GM23338 (cell line): ENCODE results near the gene FABP1. TPM values are rescaled to one million over a fixed set of nuclear protein-coding genes. Genes with fewer than 3 reads are reported as not detected.

ENCODE experiments used
- ATAC-seq: fragments of 200-7000 bp; cut with Tn5 transposase; 3 replicates; pipeline ENCODE4 v1.9.1; 2020
- DNase-seq: peaks from one replicate; pipeline ENCODE4 v3.0.0-alpha.2; 2015; ENCODE audit warnings: low spot score
- H2AFZ ChIP-seq: fragments of 200-600 bp; sonication (generic); 2 replicates; pipeline ENCODE4 v1.8.0; 2016; ENCODE audit warnings: antibody characterized with exemption, mild to moderate bottlenecking, moderate library complexity
- H3F3A ChIP-seq: fragments of 200-600 bp; sonication (generic); replicated peaks from 2 replicates; pipeline ENCODE4 v1.8.0; 2017; ENCODE audit warnings: antibody characterized with exemption, mixed run types, low read depth
- H3K27ac ChIP-seq: fragments of 200-600 bp; sonication (generic); 2 replicates; pipeline ENCODE4 v1.6.1; 2016; ENCODE audit warnings: low read depth
- H3K27me3 ChIP-seq: fragments of 200-600 bp; sonication (generic); 2 replicates; pipeline ENCODE4 v1.8.0; 2016; ENCODE audit warnings: mild to moderate bottlenecking, mixed run types, moderate library complexity; ENCODE audit not compliant: insufficient read depth
- H3K36me3 ChIP-seq: fragments of 200-600 bp; sonication (generic); 2 replicates; pipeline ENCODE4 v1.8.0; 2016; ENCODE audit warnings: mild to moderate bottlenecking; ENCODE audit not compliant: insufficient read depth
- H3K4me1 ChIP-seq: fragments of 200-600 bp; sonication (generic); 2 replicates; pipeline ENCODE4 v1.8.0; 2016; ENCODE audit warnings: mild to moderate bottlenecking, moderate library complexity; ENCODE audit not compliant: insufficient read depth
- H3K4me2 ChIP-seq: fragments of 200-600 bp; sonication (generic); 2 replicates; pipeline ENCODE4 v1.7.1; 2017; ENCODE audit warnings: mixed run types
- H3K4me3 ChIP-seq: fragments of 200-600 bp; sonication (generic); 2 replicates; pipeline ENCODE4 v1.6.1; 2016; ENCODE audit warnings: mixed run types
- H3K79me2 ChIP-seq: fragments of 200-600 bp; sonication (generic); replicated peaks from 2 replicates; pipeline ENCODE4 v1.8.0; 2017; ENCODE audit warnings: mild to moderate bottlenecking; ENCODE audit not compliant: insufficient read depth
- H3K9me2 ChIP-seq: fragments of 200-600 bp; sonication (generic); 2 replicates; pipeline ENCODE4 v1.8.0; 2017; ENCODE audit not compliant: insufficient read depth
- H4K20me1 ChIP-seq: fragments of 200-600 bp; sonication (generic); replicated peaks from 2 replicates; pipeline ENCODE4 v1.8.0; 2017; ENCODE audit warnings: mild to moderate bottlenecking; ENCODE audit not compliant: insufficient read depth
- H3K27ac Mint-ChIP-seq: 2 replicates; pipeline ENCODE4 v1.8.0; 2020; ENCODE audit warnings: inconsistent platforms, mild to moderate bottlenecking, moderate library complexity, mixed read lengths
- H3K27me3 Mint-ChIP-seq: 3 replicates; pipeline ENCODE4 v1.8.0; 2022; ENCODE audit warnings: low read depth, mild to moderate bottlenecking, moderate library complexity, mixed read lengths, inconsistent platforms; ENCODE audit not compliant: insufficient read depth, poor library complexity
- H3K36me3 Mint-ChIP-seq: 3 replicates; pipeline ENCODE4 v1.8.0; 2021; ENCODE audit warnings: low read depth, mild to moderate bottlenecking, inconsistent platforms, moderate library complexity, mixed read lengths
- H3K4me1 Mint-ChIP-seq: 3 replicates; pipeline ENCODE4 v1.8.0; 2020; ENCODE audit warnings: mild to moderate bottlenecking, inconsistent platforms, mixed read lengths
- H3K4me3 Mint-ChIP-seq: 3 replicates; pipeline ENCODE4 v1.8.0; 2021; ENCODE audit warnings: moderate library complexity, mild to moderate bottlenecking, inconsistent platforms, mixed read lengths
- H3K9me3 Mint-ChIP-seq: 3 replicates; pipeline ENCODE4 v1.8.0; 2020; ENCODE audit warnings: moderate library complexity, mild to moderate bottlenecking, inconsistent platforms, mixed read lengths
- EZH2phosphoT487 ChIP-seq: fragments of 200-600 bp; sonication (generic); IDR thresholded peaks from one replicate; pipeline ENCODE4 v1.8.1; 2018; ENCODE audit warnings: antibody characterized with exemption; ENCODE audit not compliant: unreplicated experiment
- JUNB ChIP-seq: IDR thresholded peaks from one replicate; pipeline ENCODE4 v1.6.1; 2016; ENCODE audit warnings: antibody characterized with exemption; ENCODE audit not compliant: unreplicated experiment
- NANOG ChIP-seq: IDR thresholded peaks from 2 replicates; pipeline ENCODE4 v1.6.1; 2016; ENCODE audit warnings: antibody characterized with exemption, borderline replicate concordance
- POLR2AphosphoS5 ChIP-seq: IDR thresholded peaks from 2 replicates; pipeline ENCODE4 v1.6.1; 2016; ENCODE audit warnings: antibody characterized with exemption, low read depth
- ZNF331 ChIP-seq: fragments of 250-450 bp; sonication (Bioruptor Pico); IDR thresholded peaks from 2 replicates; pipeline ENCODE4 v1.5.0; 2020; ENCODE audit warnings: low read depth, mild to moderate bottlenecking, moderate library complexity
- polyA plus RNA-seq: library from polyadenylated mRNA; unstranded; fragments of >200 nt; fragmentation: Nextera tagmentation; extraction: Ambion mirVana; gene quantifications from 2 replicates; pipeline ENCODE4 v1.2.1, GENCODE V29; 2016
- total RNA-seq: library from RNA; depleted of rRNA; stranded (reverse); fragments of >200 nt; shearing (Covaris generic); gene quantifications from 2 replicates; pipeline ENCODE4 v1.2.3, GENCODE V29; 2014
- TF ChIP-seq, protein P1 (sequence below): IDR thresholded peaks from one replicate; pipeline ENCODE4 v1.6.1; 2018; ENCODE audit warnings: antibody characterized with exemption; ENCODE audit not compliant: unreplicated experiment
- TF ChIP-seq, protein P2 (sequence below): IDR thresholded peaks from 2 replicates; pipeline ENCODE4 v1.6.1; 2016; ENCODE audit warnings: antibody characterized with exemption
- TF ChIP-seq, protein P3 (sequence below), 2 experiments: fragments of 200-600 bp in 1 of 2; sonication (generic) in 1 of 2; conservative IDR thresholded peaks; 2 replicates each; pipeline versions ENCODE4 v1.5.1 to v1.6.1; 2016 to 2017; ENCODE audit warnings: antibody characterized with exemption in 2 of 2, low read depth in 2 of 2, mild to moderate bottlenecking in 2 of 2, moderate library complexity in 1 of 2
- TF ChIP-seq, protein P4 (sequence below): fragments of 250-450 bp; sonication (Bioruptor Pico); IDR thresholded peaks from 2 replicates; pipeline ENCODE4 v1.5.0; 2020; ENCODE audit warnings: mild to moderate bottlenecking, moderate library complexity

Gene FABP1
- total and polyA plus RNA-seq, 2 experiments from 2014 or later, result not detected

DNA sequence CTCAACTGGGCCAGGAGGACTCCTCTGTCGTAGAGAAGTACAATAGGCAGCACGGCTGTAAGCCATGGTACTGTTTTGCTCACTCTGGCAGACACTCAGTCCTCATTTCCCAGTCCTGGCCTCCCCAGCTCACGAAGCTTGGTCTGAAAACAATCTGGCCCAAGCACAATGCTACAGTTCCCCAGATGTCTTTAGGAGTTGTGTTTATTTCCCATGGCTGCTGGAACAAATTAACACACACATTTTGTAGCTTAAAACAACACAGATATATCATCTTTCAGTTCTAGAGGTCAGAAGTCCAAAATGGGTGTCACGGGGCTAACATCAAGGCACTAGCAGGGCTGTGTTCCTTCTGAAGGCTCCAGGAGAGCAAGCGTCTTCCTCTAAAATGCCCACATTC, 13.0 kb downstream of the FABP1 start:
- no peaks in the 10 kb centered on the region for H3K36me3 Mint-ChIP-seq
- no peaks in the 10 kb centered on the region for H3K27me3 ChIP-seq
- no peaks in the 10 kb centered on the region; the same call in 1 of the 3 replicates for H3K4me1 Mint-ChIP-seq
- no peaks in the 10 kb centered on the region for H4K20me1 ChIP-seq
- ATAC-seq (no peak), DNase-seq (no peak)
- no peaks in the 10 kb centered on the region for H3K9me3 Mint-ChIP-seq
- H3F3A ChIP-seq, result no peaks in the 10 kb centered on the region
- H3K27me3 Mint-ChIP-seq, result peaks cover 3% of the 10 kb centered on the region
- H3K4me1 ChIP-seq, result no peaks in the 10 kb centered on the region
- no peak overlapping the region for H2AFZ ChIP-seq
- H3K4me3 ChIP-seq, result no peak overlapping the region
- H3K27ac ChIP-seq, result no peak overlapping the region
- H3K9me2 ChIP-seq, result peaks cover 9% of the 10 kb centered on the region
- no peaks in the 10 kb centered on the region for H3K79me2 ChIP-seq
- no peak for TF ChIP-seq JUNB
- TF ChIP-seq, protein P1, sequence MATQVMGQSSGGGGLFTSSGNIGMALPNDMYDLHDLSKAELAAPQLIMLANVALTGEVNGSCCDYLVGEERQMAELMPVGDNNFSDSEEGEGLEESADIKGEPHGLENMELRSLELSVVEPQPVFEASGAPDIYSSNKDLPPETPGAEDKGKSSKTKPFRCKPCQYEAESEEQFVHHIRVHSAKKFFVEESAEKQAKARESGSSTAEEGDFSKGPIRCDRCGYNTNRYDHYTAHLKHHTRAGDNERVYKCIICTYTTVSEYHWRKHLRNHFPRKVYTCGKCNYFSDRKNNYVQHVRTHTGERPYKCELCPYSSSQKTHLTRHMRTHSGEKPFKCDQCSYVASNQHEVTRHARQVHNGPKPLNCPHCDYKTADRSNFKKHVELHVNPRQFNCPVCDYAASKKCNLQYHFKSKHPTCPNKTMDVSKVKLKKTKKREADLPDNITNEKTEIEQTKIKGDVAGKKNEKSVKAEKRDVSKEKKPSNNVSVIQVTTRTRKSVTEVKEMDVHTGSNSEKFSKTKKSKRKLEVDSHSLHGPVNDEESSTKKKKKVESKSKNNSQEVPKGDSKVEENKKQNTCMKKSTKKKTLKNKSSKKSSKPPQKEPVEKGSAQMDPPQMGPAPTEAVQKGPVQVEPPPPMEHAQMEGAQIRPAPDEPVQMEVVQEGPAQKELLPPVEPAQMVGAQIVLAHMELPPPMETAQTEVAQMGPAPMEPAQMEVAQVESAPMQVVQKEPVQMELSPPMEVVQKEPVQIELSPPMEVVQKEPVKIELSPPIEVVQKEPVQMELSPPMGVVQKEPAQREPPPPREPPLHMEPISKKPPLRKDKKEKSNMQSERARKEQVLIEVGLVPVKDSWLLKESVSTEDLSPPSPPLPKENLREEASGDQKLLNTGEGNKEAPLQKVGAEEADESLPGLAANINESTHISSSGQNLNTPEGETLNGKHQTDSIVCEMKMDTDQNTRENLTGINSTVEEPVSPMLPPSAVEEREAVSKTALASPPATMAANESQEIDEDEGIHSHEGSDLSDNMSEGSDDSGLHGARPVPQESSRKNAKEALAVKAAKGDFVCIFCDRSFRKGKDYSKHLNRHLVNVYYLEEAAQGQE, result no peak
- no peak for TF ChIP-seq EZH2phosphoT487
- TF ChIP-seq ZNF331 (CRISPR knock-in tag), result no peak
- TF ChIP-seq, protein P2, sequence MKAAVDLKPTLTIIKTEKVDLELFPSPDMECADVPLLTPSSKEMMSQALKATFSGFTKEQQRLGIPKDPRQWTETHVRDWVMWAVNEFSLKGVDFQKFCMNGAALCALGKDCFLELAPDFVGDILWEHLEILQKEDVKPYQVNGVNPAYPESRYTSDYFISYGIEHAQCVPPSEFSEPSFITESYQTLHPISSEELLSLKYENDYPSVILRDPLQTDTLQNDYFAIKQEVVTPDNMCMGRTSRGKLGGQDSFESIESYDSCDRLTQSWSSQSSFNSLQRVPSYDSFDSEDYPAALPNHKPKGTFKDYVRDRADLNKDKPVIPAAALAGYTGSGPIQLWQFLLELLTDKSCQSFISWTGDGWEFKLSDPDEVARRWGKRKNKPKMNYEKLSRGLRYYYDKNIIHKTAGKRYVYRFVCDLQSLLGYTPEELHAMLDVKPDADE, result no peak
- TF ChIP-seq NANOG, result no peak
- TF ChIP-seq, protein P3, sequence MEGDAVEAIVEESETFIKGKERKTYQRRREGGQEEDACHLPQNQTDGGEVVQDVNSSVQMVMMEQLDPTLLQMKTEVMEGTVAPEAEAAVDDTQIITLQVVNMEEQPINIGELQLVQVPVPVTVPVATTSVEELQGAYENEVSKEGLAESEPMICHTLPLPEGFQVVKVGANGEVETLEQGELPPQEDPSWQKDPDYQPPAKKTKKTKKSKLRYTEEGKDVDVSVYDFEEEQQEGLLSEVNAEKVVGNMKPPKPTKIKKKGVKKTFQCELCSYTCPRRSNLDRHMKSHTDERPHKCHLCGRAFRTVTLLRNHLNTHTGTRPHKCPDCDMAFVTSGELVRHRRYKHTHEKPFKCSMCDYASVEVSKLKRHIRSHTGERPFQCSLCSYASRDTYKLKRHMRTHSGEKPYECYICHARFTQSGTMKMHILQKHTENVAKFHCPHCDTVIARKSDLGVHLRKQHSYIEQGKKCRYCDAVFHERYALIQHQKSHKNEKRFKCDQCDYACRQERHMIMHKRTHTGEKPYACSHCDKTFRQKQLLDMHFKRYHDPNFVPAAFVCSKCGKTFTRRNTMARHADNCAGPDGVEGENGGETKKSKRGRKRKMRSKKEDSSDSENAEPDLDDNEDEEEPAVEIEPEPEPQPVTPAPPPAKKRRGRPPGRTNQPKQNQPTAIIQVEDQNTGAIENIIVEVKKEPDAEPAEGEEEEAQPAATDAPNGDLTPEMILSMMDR (conservative IDR thresholded peaks at IDR 0.05; ENCODE audit: low read depth in 2 of 2), result no peak
- no peak overlapping the region for H3K4me2 ChIP-seq
- H3K36me3 ChIP-seq, result no peaks in the 10 kb centered on the region
- no peak overlapping the region; the same call in 1 of the 2 replicates for H3K27ac Mint-ChIP-seq
- no peak overlapping the region for H3K4me3 Mint-ChIP-seq

DNA sequence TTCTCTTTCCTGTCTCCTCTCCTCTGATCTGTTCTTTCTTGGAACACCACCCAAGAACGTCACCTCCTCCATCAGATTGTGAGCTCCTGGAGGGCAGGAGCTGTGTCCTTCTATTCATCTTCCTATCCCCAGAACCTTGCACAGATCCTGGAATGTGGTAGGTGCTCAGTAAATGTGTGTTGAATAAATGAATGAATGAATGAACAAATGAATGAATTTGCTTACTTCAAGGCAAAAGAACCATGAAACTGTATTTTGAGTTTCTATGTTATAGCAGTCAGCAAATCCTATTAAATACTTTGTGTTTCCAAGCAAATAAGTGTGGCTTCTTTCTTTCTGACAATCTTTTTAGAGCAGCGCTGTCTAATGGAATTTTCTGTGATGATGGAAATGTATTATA, 14.8 kb downstream of the FABP1 start:
- no peak overlapping the region for H3K4me3 Mint-ChIP-seq
- no peaks in the 10 kb centered on the region for H3K79me2 ChIP-seq
- no peak for ATAC-seq
- H4K20me1 ChIP-seq, result no peaks in the 10 kb centered on the region
- H3K4me1 Mint-ChIP-seq, result no peaks in the 10 kb centered on the region; the same call in 1 of the 3 replicates
- H3K36me3 Mint-ChIP-seq, result no peaks in the 10 kb centered on the region; the same call in 2 of the 3 replicates
- H3K36me3 ChIP-seq, result no peaks in the 10 kb centered on the region
- peaks cover 7% of the 10 kb centered on the region for H3K9me3 Mint-ChIP-seq
- H3K27me3 Mint-ChIP-seq, result peaks cover 3% of the 10 kb centered on the region
- H3K4me2 ChIP-seq, result no peak overlapping the region
- H3K27ac Mint-ChIP-seq, result no peak overlapping the region
- H3K27ac ChIP-seq, result no peak overlapping the region
- peaks cover 9% of the 10 kb centered on the region for H3K9me2 ChIP-seq
- no peaks in the 10 kb centered on the region for H3K27me3 ChIP-seq
- no peak overlapping the region for H2AFZ ChIP-seq
- no peaks in the 10 kb centered on the region for H3F3A ChIP-seq
- H3K4me3 ChIP-seq, result no peak overlapping the region
- no peaks in the 10 kb centered on the region for H3K4me1 ChIP-seq
- DNase-seq, result no peak
- TF ChIP-seq POLR2AphosphoS5, result no peak
- TF ChIP-seq, protein P4, sequence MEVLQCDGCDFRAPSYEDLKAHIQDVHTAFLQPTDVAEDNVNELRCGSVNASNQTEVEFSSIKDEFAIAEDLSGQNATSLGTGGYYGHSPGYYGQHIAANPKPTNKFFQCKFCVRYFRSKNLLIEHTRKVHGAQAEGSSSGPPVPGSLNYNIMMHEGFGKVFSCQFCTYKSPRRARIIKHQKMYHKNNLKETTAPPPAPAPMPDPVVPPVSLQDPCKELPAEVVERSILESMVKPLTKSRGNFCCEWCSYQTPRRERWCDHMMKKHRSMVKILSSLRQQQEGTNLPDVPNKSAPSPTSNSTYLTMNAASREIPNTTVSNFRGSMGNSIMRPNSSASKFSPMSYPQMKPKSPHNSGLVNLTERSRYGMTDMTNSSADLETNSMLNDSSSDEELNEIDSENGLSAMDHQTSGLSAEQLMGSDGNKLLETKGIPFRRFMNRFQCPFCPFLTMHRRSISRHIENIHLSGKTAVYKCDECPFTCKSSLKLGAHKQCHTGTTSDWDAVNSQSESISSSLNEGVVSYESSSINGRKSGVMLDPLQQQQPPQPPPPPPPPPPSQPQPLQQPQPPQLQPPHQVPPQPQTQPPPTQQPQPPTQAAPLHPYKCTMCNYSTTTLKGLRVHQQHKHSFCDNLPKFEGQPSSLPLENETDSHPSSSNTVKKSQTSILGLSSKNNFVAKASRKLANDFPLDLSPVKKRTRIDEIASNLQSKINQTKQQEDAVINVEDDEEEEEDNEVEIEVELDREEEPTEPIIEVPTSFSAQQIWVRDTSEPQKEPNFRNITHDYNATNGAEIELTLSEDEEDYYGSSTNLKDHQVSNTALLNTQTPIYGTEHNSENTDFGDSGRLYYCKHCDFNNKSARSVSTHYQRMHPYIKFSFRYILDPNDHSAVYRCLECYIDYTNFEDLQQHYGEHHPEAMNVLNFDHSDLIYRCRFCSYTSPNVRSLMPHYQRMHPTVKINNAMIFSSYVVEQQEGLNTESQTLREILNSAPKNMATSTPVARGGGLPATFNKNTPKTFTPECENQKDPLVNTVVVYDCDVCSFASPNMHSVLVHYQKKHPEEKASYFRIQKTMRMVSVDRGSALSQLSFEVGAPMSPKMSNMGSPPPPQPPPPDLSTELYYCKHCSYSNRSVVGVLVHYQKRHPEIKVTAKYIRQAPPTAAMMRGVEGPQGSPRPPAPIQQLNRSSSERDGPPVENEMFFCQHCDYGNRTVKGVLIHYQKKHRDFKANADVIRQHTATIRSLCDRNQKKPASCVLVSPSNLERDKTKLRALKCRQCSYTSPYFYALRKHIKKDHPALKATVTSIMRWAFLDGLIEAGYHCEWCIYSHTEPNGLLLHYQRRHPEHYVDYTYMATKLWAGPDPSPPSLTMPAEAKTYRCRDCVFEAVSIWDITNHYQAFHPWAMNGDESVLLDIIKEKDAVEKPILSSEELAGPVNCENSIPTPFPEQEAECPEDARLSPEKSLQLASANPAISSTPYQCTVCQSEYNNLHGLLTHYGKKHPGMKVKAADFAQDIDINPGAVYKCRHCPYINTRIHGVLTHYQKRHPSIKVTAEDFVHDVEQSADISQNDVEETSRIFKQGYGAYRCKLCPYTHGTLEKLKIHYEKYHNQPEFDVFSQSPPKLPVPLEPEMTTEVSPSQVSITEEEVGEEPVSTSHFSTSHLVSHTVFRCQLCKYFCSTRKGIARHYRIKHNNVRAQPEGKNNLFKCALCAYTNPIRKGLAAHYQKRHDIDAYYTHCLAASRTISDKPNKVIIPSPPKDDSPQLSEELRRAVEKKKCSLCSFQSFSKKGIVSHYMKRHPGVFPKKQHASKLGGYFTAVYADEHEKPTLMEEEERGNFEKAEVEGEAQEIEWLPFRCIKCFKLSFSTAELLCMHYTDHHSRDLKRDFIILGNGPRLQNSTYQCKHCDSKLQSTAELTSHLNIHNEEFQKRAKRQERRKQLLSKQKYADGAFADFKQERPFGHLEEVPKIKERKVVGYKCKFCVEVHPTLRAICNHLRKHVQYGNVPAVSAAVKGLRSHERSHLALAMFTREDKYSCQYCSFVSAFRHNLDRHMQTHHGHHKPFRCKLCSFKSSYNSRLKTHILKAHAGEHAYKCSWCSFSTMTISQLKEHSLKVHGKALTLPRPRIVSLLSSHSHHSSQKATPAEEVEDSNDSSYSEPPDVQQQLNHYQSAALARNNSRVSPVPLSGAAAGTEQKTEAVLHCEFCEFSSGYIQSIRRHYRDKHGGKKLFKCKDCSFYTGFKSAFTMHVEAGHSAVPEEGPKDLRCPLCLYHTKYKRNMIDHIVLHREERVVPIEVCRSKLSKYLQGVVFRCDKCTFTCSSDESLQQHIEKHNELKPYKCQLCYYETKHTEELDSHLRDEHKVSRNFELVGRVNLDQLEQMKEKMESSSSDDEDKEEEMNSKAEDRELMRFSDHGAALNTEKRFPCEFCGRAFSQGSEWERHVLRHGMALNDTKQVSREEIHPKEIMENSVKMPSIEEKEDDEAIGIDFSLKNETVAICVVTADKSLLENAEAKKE (CRISPR knock-in tag), result no peak
